ENCODE data around the gene OGFR.

OGFR gene

GRCh38 chr20:62805711-62806382, 1.2 kb downstream of the OGFR start:
- Histone ChIP-seq H3K4me1 (ENCODE audit: control insufficient read depth, low read length) (peaks cover 33% of the 10 kb centered on the region), H3K27me3 (ENCODE audit: control insufficient read depth, low read length) (no peaks in the 10 kb centered on the region), H3K9me2 (replicated peaks; ENCODE audit: control insufficient read depth, low read length) (no peaks in the 10 kb centered on the region), H3K36me3 (ENCODE audit: control insufficient read depth, low read length) (peaks cover 54% of the 10 kb centered on the region), H3K4me2 (ENCODE audit: low read length) (peak overlapping the region; percentile 90), H3K9me3 (ENCODE audit: control insufficient read depth, insufficient read depth, low read length) (no peaks in the 10 kb centered on the region), H3F3A (ENCODE audit: control insufficient read depth, insufficient read depth) (0 out of 2 replicates have a peak, but pooled peaks cover 2% of the 10 kb centered on the region), H3K27ac (ENCODE audit: low read depth, low read length) (no peak overlapping the region), H4K20me1 (ENCODE audit: control insufficient read depth, insufficient read depth, low read depth, low read length) (peaks cover 14% of the 10 kb centered on the region), H3K4me3 (ENCODE audit: low read length) (peak overlapping the region; percentile 79), H3K79me2 (ENCODE audit: control insufficient read depth, low read length) (peaks cover 41% of the 10 kb centered on the region)
- TF ChIP-seq EZH2phosphoT487 (IDR thresholded peaks at IDR 0.05; ENCODE audit: borderline replicate concordance, low read length) (no peak), CTCF (IDR thresholded peaks at IDR 0.05; ENCODE audit: low read depth, low read length, poor library complexity, severe bottlenecking) (no peak)

GRCh38 chr20:62806383-62807050, 1.9 kb downstream of the OGFR start:
- H3K4me1 ChIP-seq (ENCODE audit: control insufficient read depth, low read length), result peaks cover 33% of the 10 kb centered on the region
- peak overlapping the region; percentile 79 for H3K4me3 ChIP-seq (ENCODE audit: low read length)
- H3F3A ChIP-seq (ENCODE audit: control insufficient read depth, insufficient read depth), result 0 out of 2 replicates have a peak, but pooled peaks cover 2% of the 10 kb centered on the region
- H3K36me3 ChIP-seq (ENCODE audit: control insufficient read depth, low read length), result peaks cover 52% of the 10 kb centered on the region
- H3K4me2 ChIP-seq (ENCODE audit: low read length), result peak overlapping the region; percentile 90
- no peaks in the 10 kb centered on the region for H3K9me3 ChIP-seq (ENCODE audit: control insufficient read depth, insufficient read depth, low read length)
- TF ChIP-seq EZH2phosphoT487 (IDR thresholded peaks at IDR 0.05; ENCODE audit: borderline replicate concordance, low read length) (no peak), CTCF (IDR thresholded peaks at IDR 0.05; ENCODE audit: low read depth, low read length, poor library complexity, severe bottlenecking) (no peak)
- no peak overlapping the region for H3K27ac ChIP-seq (ENCODE audit: low read depth, low read length)
- H3K79me2 ChIP-seq (ENCODE audit: control insufficient read depth, low read length), result peaks cover 41% of the 10 kb centered on the region
- peaks cover 14% of the 10 kb centered on the region for H4K20me1 ChIP-seq (ENCODE audit: control insufficient read depth, insufficient read depth, low read depth, low read length)
- no peaks in the 10 kb centered on the region for H3K9me2 ChIP-seq (replicated peaks; ENCODE audit: control insufficient read depth, low read length)
- no peaks in the 10 kb centered on the region for H3K27me3 ChIP-seq (ENCODE audit: control insufficient read depth, low read length)

GRCh38 chr20:62807444-62808210, 3.0 kb downstream of the OGFR start:
- Histone ChIP-seq H3F3A (ENCODE audit: control insufficient read depth, insufficient read depth) (0 out of 2 replicates have a peak, but pooled peaks cover 2% of the 10 kb centered on the region), H3K27me3 (ENCODE audit: control insufficient read depth, low read length) (no peaks in the 10 kb centered on the region), H3K36me3 (ENCODE audit: control insufficient read depth, low read length) (peaks cover 63% of the 10 kb centered on the region), H3K27ac (ENCODE audit: low read depth, low read length) (no peak overlapping the region), H3K9me3 (ENCODE audit: control insufficient read depth, insufficient read depth, low read length) (no peaks in the 10 kb centered on the region), H3K4me3 (ENCODE audit: low read length) (no peak overlapping the region), H3K4me1 (ENCODE audit: control insufficient read depth, low read length) (peaks cover 33% of the 10 kb centered on the region), H3K9me2 (replicated peaks; ENCODE audit: control insufficient read depth, low read length) (no peaks in the 10 kb centered on the region), H4K20me1 (ENCODE audit: control insufficient read depth, insufficient read depth, low read depth, low read length) (peaks cover 14% of the 10 kb centered on the region), H3K79me2 (ENCODE audit: control insufficient read depth, low read length) (peaks cover 41% of the 10 kb centered on the region), H3K4me2 (ENCODE audit: low read length) (peak overlapping the region; percentile 90)
- TF ChIP-seq CTCF (IDR thresholded peaks at IDR 0.05; ENCODE audit: low read depth, low read length, poor library complexity, severe bottlenecking), result no peak
- TF ChIP-seq EZH2phosphoT487 (IDR thresholded peaks at IDR 0.05; ENCODE audit: borderline replicate concordance, low read length), result no peak

Measured in DOHH2 (cell line).